Naive thymus-derived CD4-positive, alpha-beta T cell (primary cell): ENCODE results near the gene CDKN2B-AS1. TPM values are rescaled to one million over a fixed set of nuclear protein-coding genes. Genes with fewer than 3 reads are reported as not detected.

ENCODE experiments used
- ATAC-seq: fragments of 150-1000 bp; cut with Tn5 transposase; 2 replicates; pipeline ENCODE4 v1.10.0; 2021; ENCODE audit warnings: mild to moderate bottlenecking, moderate library complexity
- CTCF ChIA-PET: fragments of 350-600 bp; sonication (Branson Sonifier 250); formaldehyde crosslinking; loops from one replicate; lab custom pipeline; 2021; ENCODE audit warnings: antibody characterized with exemption; lab: Charles Lee
- POLR2A ChIA-PET: fragments of 350-600 bp; sonication (Branson Sonifier 250); formaldehyde crosslinking; loops from one replicate; lab custom pipeline; 2021; ENCODE audit warnings: antibody characterized with exemption, inconsistent platforms; lab: Charles Lee
- DNase-seq, 9 donors: peaks; one replicate each; pipeline versions ENCODE4 v3.0.0 to v3.0.0-alpha.2; 2020 to 2022; ENCODE audit warnings: mixed read lengths in 1 of 9
- H3K27ac ChIP-seq: one replicate; pipeline ENCODE4 v1.7.0; 2013; ENCODE audit warnings: mild to moderate bottlenecking, low read depth, low read length, moderate library complexity
- H3K27me3 ChIP-seq, 2 donors: one replicate each; pipeline ENCODE4 v1.7.0; 2013; ENCODE audit warnings: low read length in 2 of 2, mild to moderate bottlenecking in 2 of 2, moderate library complexity in 2 of 2; ENCODE audit not compliant: control insufficient read depth in 2 of 2, insufficient read depth in 2 of 2
- H3K36me3 ChIP-seq, 3 experiments: 1 replicate in 2 of 3; 2 replicates in 1 of 3; pipeline ENCODE4 v1.7.0; 2013; ENCODE audit warnings: low read length in 3 of 3, mild to moderate bottlenecking in 3 of 3, moderate library complexity in 1 of 3; ENCODE audit not compliant: insufficient read depth in 3 of 3, control insufficient read depth in 2 of 3
- H3K4me1 ChIP-seq, 2 donors: one replicate each; pipeline ENCODE4 v1.7.0; 2013; ENCODE audit warnings: low read length in 2 of 2, mild to moderate bottlenecking in 2 of 2, moderate library complexity in 1 of 2; ENCODE audit not compliant: control insufficient read depth in 2 of 2, insufficient read depth in 2 of 2
- H3K4me3 ChIP-seq: 2 replicates; pipeline ENCODE4 v1.7.0; 2013; ENCODE audit warnings: mild to moderate bottlenecking, low read length
- H3K9me3 ChIP-seq, 3 experiments: 1 replicate in 2 of 3; 2 replicates in 1 of 3; pipeline ENCODE4 v1.7.0; 2013; ENCODE audit warnings: low read length in 3 of 3; ENCODE audit not compliant: control insufficient read depth in 2 of 3
- H3K27ac Mint-ChIP-seq, 9 donors: one replicate each; pipeline ENCODE4 v1.8.0; 2020 to 2022; ENCODE audit warnings: mixed read lengths in 9 of 9, mild to moderate bottlenecking in 8 of 9, moderate library complexity in 5 of 9, inconsistent platforms in 2 of 9
- H3K27me3 Mint-ChIP-seq, 5 donors: one replicate each; pipeline ENCODE4 v1.8.0; 2021 to 2022; ENCODE audit warnings: mixed read lengths in 5 of 5, mild to moderate bottlenecking in 1 of 5
- H3K36me3 Mint-ChIP-seq, 5 donors: one replicate each; pipeline ENCODE4 v1.8.0; 2020 to 2022; ENCODE audit warnings: mixed read lengths in 5 of 5, mild to moderate bottlenecking in 3 of 5, inconsistent platforms in 1 of 5
- H3K4me1 Mint-ChIP-seq, 7 donors: one replicate each; pipeline ENCODE4 v1.8.0; 2020 to 2022; ENCODE audit warnings: mixed read lengths in 7 of 7, mild to moderate bottlenecking in 3 of 7, inconsistent platforms in 1 of 7
- H3K4me3 Mint-ChIP-seq, 10 donors: one replicate each; pipeline ENCODE4 v1.8.0; 2020 to 2022; ENCODE audit warnings: mild to moderate bottlenecking in 10 of 10, mixed read lengths in 10 of 10, moderate library complexity in 6 of 10, inconsistent platforms in 2 of 10
- H3K9me3 Mint-ChIP-seq, 11 donors: one replicate each; pipeline ENCODE4 v1.8.0; 2020 to 2022; ENCODE audit warnings: mixed read lengths in 11 of 11, mild to moderate bottlenecking in 4 of 11, inconsistent platforms in 1 of 11, moderate library complexity in 1 of 11
- intact Hi-C, 2 donors: fragments of 100-400 bp; cut with micrococcal nuclease; formaldehyde crosslinking; loops; one replicate each; pipeline ENCODE4 v1.15.1; 2023
- polyA plus RNA-seq, 2 donors: library from polyadenylated mRNA; unstranded; fragments of 300-500 nt; fragmentation: Illumina TruSeq; gene quantifications; one replicate each; pipeline ENCODE4 v1.2.3, GENCODE V29; 2021
- total RNA-seq, 6 experiments: library from RNA in 5 of 6; stranded (reverse) in 5 of 6; gene quantifications; 1 replicate in 5 of 6; 2 replicates in 1 of 6; pipeline ENCODE4 v1.2.3 and lab custom pipeline; 2021 to 2026

Gene CDKN2B-AS1
- total and polyA plus RNA-seq, 7 experiments from 2014 or later, result 0.21 to 3.5 (median 0.61) TPM; not detected in 4

GRCh38 chr9:22131817-22132216 is 137.2 kb downstream of the CDKN2B-AS1 start:
- Histone ChIP-seq H3K4me3 (no peak overlapping the region), H3K36me3 (no peaks in the 10 kb centered on the region), H3K27me3 (no peaks in the 10 kb centered on the region), H3K9me3 (no peaks in the 10 kb centered on the region), H3K4me1 (no peaks in the 10 kb centered on the region), H3K27ac (no peak overlapping the region)
- DNase-seq, result no peak
- POLR2A ChIA-PET, result no interaction called here
- H3K4me3 Mint-ChIP-seq, result no peak overlapping the region
- no peak for ATAC-seq
- H3K9me3 Mint-ChIP-seq, result no peaks in the 10 kb centered on the region
- peaks cover 6 to 54% (median 7%) of the 10 kb centered on the region in 5 donors for H3K27me3 Mint-ChIP-seq
- intact Hi-C loops, result no loop called here
- no peak overlapping the region for H3K27ac Mint-ChIP-seq
- no peaks in the 10 kb centered on the region for H3K36me3 Mint-ChIP-seq
- peaks cover 0 to 2% (median 0%) of the 10 kb centered on the region in 7 donors for H3K4me1 Mint-ChIP-seq
- CTCF ChIA-PET, result no interaction called here

- no peak overlapping the region for H3K4me3 Mint-ChIP-seq
- Histone ChIP-seq H3K4me3 (no peak overlapping the region), H3K4me1 (no peaks in the 10 kb centered on the region), H3K27me3 (no peaks in the 10 kb centered on the region), H3K36me3 (no peaks in the 10 kb centered on the region), H3K9me3 (no peaks in the 10 kb centered on the region), H3K27ac (no peak overlapping the region)
- no peaks in the 10 kb centered on the region for H3K4me1 Mint-ChIP-seq
- H3K9me3 Mint-ChIP-seq, result peaks cover 0 to 3% (median 0%) of the 10 kb centered on the region in 11 donors
- ChIA-PET CTCF (no interaction called here), POLR2A (no interaction called here)
- no peak overlapping the region for H3K27ac Mint-ChIP-seq
- intact Hi-C loops, result no loop called here
- H3K36me3 Mint-ChIP-seq, result no peaks in the 10 kb centered on the region
- no peak for DNase-seq
- ATAC-seq, result no peak
- peaks cover 0 to 55% (median 12%) of the 10 kb centered on the region in 5 donors for H3K27me3 Mint-ChIP-seq
Measured at GRCh38 chr9:22134390-22134789, 139.8 kb downstream of the CDKN2B-AS1 start.

DNA sequence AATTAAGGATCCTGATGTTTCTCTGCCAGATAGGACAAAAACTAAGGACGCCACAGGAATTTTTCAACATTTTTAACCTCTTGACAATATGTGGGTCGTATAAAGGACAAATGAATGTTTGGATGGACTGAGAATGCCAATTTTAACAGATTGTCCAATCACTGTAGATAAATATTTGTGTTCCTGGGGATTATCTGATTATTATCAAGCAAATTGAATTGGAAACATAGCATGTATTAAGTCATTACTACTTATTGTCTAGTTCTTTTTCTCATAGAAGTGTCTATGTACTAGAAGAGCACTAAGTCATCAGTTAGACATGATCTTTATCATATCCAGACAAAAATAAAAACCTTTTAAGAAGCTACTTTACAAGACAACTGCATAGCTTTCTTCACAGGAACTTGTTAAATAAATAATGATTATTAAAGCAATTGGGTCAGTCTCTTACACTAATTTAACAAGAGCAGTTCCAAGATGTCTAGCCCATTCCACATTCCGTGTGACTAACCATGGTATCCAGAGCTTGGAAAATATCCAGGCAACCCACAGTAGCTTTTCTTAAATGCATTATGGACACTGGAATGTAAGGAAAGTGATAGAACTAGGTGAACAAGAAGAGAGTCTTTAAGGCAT is 142.0 kb downstream of the CDKN2B-AS1 start:
- no peak overlapping the region for H3K4me3 Mint-ChIP-seq

DNA sequence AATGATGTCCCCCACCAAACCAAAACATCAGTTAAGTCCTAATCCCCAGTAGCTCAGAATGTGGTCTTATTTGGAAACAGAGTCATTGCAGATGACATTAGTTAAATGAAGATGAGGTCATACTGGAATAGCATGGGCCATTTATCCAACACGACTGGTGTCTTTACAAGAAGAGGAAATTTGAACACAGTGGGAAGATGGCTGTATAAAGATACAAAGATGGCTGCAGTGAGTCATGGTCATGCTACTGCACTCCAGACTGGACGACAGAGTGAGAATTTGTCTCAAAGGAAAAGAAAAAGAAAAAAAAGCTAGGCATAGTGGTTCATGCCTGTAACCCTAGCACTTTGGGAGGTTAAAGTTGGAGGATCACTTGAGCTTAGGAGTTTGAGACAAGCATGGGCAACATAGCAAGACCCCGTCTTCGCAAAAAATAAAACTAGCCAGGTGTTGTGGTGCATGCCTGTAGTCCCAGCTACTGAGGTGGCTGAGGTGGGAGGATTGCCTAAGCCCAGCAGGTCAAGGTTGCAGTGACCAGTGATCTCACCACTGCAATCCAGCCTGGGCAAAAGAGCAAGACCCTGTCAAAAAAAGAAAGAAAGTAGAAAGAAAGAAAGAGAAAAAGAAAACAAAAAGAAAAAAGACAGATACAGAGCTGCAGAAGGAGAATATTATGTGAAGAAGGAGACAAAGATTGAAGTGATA is 144.5 kb downstream of the CDKN2B-AS1 start:
- ChIA-PET POLR2A (no interaction called here), CTCF (no interaction called here)
- H3K9me3 Mint-ChIP-seq, result peaks cover 0 to 3% (median 0%) of the 10 kb centered on the region in 11 donors
- peaks cover 0 to 65% (median 4%) of the 10 kb centered on the region in 5 donors for H3K27me3 Mint-ChIP-seq
- Histone ChIP-seq H3K27ac (no peak overlapping the region), H3K4me3 (no peak overlapping the region), H3K9me3 (no peaks in the 10 kb centered on the region), H3K27me3 (no peaks in the 10 kb centered on the region), H3K36me3 (no peaks in the 10 kb centered on the region), H3K4me1 (no peaks in the 10 kb centered on the region)
- H3K36me3 Mint-ChIP-seq, result no peaks in the 10 kb centered on the region
- no peak overlapping the region for H3K27ac Mint-ChIP-seq
- DNase-seq (no peak), ATAC-seq (no peak)
- H3K4me3 Mint-ChIP-seq, result no peak overlapping the region
- intact Hi-C loops, result no loop called here
- H3K4me1 Mint-ChIP-seq, result no peaks in the 10 kb centered on the region

More for the DNA sequence above, 142.0 kb downstream of the CDKN2B-AS1 start:
- intact Hi-C loops, result no loop called here
- ChIA-PET CTCF (interaction anchor here (0.8 kb wide), 1 partner anchor 322 kb away, joined by 4 read pairs; no protein-coding TSS in a partner anchor), POLR2A (no interaction called here)
- no peaks in the 10 kb centered on the region for H3K4me1 ChIP-seq
- Mint-ChIP-seq H3K4me1 (no peaks in the 10 kb centered on the region), H3K9me3 (peaks cover 0 to 3% (median 0%) of the 10 kb centered on the region in 11 donors), H3K36me3 (no peaks in the 10 kb centered on the region), H3K27ac (no peak overlapping the region), H3K27me3 (peaks cover 0 to 60% (median 8%) of the 10 kb centered on the region in 5 donors)
- H3K9me3 ChIP-seq, result no peaks in the 10 kb centered on the region
- no peak overlapping the region for H3K4me3 ChIP-seq
- no peak for DNase-seq
- no peaks in the 10 kb centered on the region for H3K36me3 ChIP-seq
- no peaks in the 10 kb centered on the region for H3K27me3 ChIP-seq
- no peak overlapping the region for H3K27ac ChIP-seq
- ATAC-seq, result no peak

- intact Hi-C loops, result loop anchor here in 1 of 2 donors (1.0 kb wide), 1 partner anchor 28 kb away; no protein-coding TSS in a partner anchor
- H3K27ac Mint-ChIP-seq, result no peak overlapping the region
- ChIA-PET CTCF (no interaction called here), POLR2A (no interaction called here)
- Histone ChIP-seq H3K4me3 (no peak overlapping the region), H3K36me3 (no peaks in the 10 kb centered on the region), H3K27me3 (no peaks in the 10 kb centered on the region), H3K4me1 (no peaks in the 10 kb centered on the region), H3K9me3 (no peaks in the 10 kb centered on the region), H3K27ac (no peak overlapping the region)
- H3K27me3 Mint-ChIP-seq, result peaks cover 0 to 60% (median 0%) of the 10 kb centered on the region in 5 donors
- H3K4me3 Mint-ChIP-seq, result no peak overlapping the region
- peaks cover 0 to 3% (median 0%) of the 10 kb centered on the region in 11 donors for H3K9me3 Mint-ChIP-seq
- no peaks in the 10 kb centered on the region for H3K36me3 Mint-ChIP-seq
- DNase-seq, result no peak
- ATAC-seq, result no peak
- H3K4me1 Mint-ChIP-seq, result peaks cover 0 to 3% (median 0%) of the 10 kb centered on the region in 7 donors
Measured at GRCh38 chr9:22141908-22142307, 147.3 kb downstream of the CDKN2B-AS1 start.

DNA sequence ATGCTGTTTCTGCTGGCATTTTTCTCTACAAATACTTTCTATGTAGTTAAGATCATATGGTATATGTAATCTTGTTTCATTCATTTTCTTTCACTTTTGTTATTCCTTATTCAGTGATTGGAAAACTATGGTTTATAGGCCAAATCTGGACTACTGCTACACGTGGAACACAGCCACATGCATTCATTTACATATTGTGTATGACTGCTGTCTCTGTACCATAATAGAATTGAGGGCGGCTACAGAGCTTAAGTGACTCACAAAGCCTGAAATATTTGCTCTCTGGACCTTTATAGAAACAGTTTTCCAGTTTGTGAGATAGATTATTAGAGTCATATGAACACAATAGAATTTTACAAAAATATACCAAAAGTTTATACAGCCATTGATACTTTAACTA is 148.1 kb downstream of the CDKN2B-AS1 start:
- no peaks in the 10 kb centered on the region for H3K9me3 Mint-ChIP-seq
- CTCF ChIA-PET, result no interaction called here

More for the DNA sequence above, 148.1 kb downstream of the CDKN2B-AS1 start:
- H3K4me1 Mint-ChIP-seq, result peaks cover 0 to 8% (median 0%) of the 10 kb centered on the region in 7 donors
- H3K4me3 ChIP-seq, result no peak overlapping the region
- no peaks in the 10 kb centered on the region for H3K27me3 ChIP-seq
- no peak overlapping the region for H3K27ac ChIP-seq
- no peaks in the 10 kb centered on the region for H3K9me3 ChIP-seq
- intact Hi-C loops, result loop anchor here in 1 of 2 donors (1.0 kb wide), 1 partner anchor 28 kb away; no protein-coding TSS in a partner anchor
- POLR2A ChIA-PET, result no interaction called here
- H3K27me3 Mint-ChIP-seq, result peaks cover 0 to 61% (median 0%) of the 10 kb centered on the region in 5 donors
- no peak for ATAC-seq
- no peaks in the 10 kb centered on the region for H3K36me3 ChIP-seq
- H3K4me3 Mint-ChIP-seq, result no peak overlapping the region
- no peaks in the 10 kb centered on the region for H3K36me3 Mint-ChIP-seq
- H3K27ac Mint-ChIP-seq, result no peak overlapping the region
- no peak for DNase-seq
- H3K4me1 ChIP-seq, result no peaks in the 10 kb centered on the region
